BJ (cell line): Measurements from ENCODE around the gene NPM1. TPM values are rescaled to one million over a fixed set of nuclear protein-coding genes. Genes with fewer than 3 reads are reported as not detected.

Experiments used
- CTCF ChIA-PET: fragments of 350-600 bp; formaldehyde crosslinking; extraction: SDS; loops from one replicate; lab custom pipeline; 2021; ENCODE audit warnings: antibody characterized with exemption, inconsistent platforms; lab: Yijun Ruan, JAX
- POLR2A ChIA-PET: fragments of 300-600 bp; sonication (Branson Sonifier 250); formaldehyde crosslinking; extraction: SDS; loops from one replicate; lab custom pipeline; 2021; ENCODE audit warnings: antibody characterized with exemption; lab: Charles Lee
- DNase-seq: peaks from one replicate; pipeline ENCODE4 v3.0.0-alpha.2; 2011; ENCODE audit warnings: low read depth
- H3K27me3 ChIP-seq: 2 replicates; pipeline ENCODE4 v1.6.0; 2011; ENCODE audit warnings: low read length; ENCODE audit not compliant: control insufficient read depth, insufficient read depth
- H3K36me3 ChIP-seq: 2 replicates; pipeline ENCODE4 v1.5.1; 2011; ENCODE audit warnings: low read length; ENCODE audit not compliant: control insufficient read depth, insufficient read depth
- H3K4me3 ChIP-seq: 2 replicates; pipeline ENCODE4 v1.5.1; 2011; ENCODE audit warnings: low read depth, mild to moderate bottlenecking, control low read depth, low read length
- CTCF ChIP-seq: IDR thresholded peaks from 2 replicates; pipeline ENCODE4 v1.5.1; 2011; ENCODE audit warnings: low read depth, mild to moderate bottlenecking, control low read depth, inconsistent platforms, low read length, moderate library complexity; ENCODE audit not compliant: insufficient read depth
- polyA plus RNA-seq: library from polyadenylated mRNA; depleted of rRNA; stranded (reverse); fragments of >200 nt; gene quantifications from 2 replicates; pipeline ENCODE4 v1.2.3, GENCODE V29; 2011

NPM1 gene
- polyA plus RNA-seq, 1 experiment, result 2,997 TPM

- DNase-seq, result no peak
- no peak overlapping the region for H3K4me3 ChIP-seq
- H3K27me3 ChIP-seq, result no peaks in the 10 kb centered on the region
- no peaks in the 10 kb centered on the region for H3K36me3 ChIP-seq
- ChIA-PET CTCF (no interaction called here), POLR2A (no interaction called here)
- no peak for TF ChIP-seq CTCF
Observed at GRCh38 chr5:171432076-171432475, 44.4 kb downstream of the NPM1 start.

DNA sequence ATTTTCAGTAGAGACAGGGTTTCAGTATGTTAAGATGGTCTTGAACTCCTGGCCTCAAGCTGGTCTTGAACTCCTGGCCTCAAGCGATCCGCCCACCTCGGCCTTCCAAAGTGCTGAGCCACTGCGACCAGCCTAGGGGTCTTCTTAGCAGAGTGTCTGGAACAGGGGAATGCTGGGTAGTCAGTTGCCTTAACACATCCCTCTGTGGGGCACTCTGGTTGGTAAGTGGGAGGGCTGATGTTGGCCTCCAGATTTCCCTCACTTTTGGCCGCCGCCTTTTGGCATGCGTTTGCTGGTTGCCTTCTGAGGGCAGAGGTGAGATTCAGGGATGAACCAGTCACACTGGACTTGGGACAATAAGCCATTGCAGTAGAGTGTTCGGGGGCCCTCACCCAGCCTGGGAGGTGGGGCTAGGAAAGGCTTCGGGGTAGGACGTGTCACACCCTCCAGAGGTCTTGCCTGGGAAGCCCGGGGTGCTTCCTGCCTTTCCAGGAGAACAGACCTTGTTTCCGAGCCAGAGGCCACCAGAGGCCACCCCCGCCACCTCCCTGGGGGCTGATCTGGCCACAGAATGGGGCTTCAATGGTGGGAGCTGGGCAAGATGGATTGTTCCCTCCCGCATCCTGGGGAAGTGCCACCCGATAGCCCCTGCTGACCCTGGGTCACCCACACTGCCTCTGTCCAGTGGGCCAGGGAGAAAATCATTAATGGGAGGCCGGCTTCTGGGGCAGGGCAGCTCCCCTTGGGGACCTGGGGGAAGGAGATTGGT lies 45.1 kb downstream of the NPM1 start:
- DNase-seq, result no peak
- POLR2A ChIA-PET, result no interaction called here
- Histone ChIP-seq H3K36me3 (no peaks in the 10 kb centered on the region), H3K27me3 (no peaks in the 10 kb centered on the region), H3K4me3 (no peak overlapping the region)
- CTCF ChIA-PET, result no interaction called here
- TF ChIP-seq CTCF, result no peak

DNA sequence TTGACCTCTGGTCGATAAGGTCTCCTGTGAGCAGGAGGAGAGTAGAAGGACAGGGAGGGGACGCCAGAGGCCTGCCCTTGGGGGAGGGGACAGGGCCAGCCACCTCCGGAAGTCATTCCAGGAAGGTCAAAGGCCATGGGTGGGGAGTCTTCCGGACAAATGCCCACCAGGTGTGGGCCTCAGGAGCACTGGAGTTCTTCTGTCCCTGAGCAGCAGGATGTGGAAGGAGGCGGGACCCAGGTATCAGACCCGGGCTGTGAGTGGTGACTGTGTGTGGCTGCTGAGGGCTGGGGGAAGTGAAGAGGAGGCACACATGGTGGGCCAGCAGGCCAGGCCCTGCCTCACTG lies 45.7 kb downstream of the NPM1 start:
- ChIA-PET POLR2A (no interaction called here), CTCF (interaction anchor here (1.2 kb wide), 1 partner anchor 15 kb away, joined by 5 read pairs; the partner anchor contains the start of gene FGF18)
- no peak for TF ChIP-seq CTCF
- H3K27me3 ChIP-seq, result no peaks in the 10 kb centered on the region
- no peaks in the 10 kb centered on the region for H3K36me3 ChIP-seq
- H3K4me3 ChIP-seq, result no peak overlapping the region
- DNase-seq, result no peak

- Histone ChIP-seq H3K27me3 (no peaks in the 10 kb centered on the region), H3K36me3 (no peaks in the 10 kb centered on the region), H3K4me3 (no peak overlapping the region)
- ChIA-PET POLR2A (no interaction called here), CTCF (interaction anchor here (1.2 to 2.2 kb wide), 2 partner anchors 14 to 16 kb away, joined by 5 to 6 read pairs; partner anchors contain the start of gene FGF18)
- no peak for TF ChIP-seq CTCF
- no peak for DNase-seq
Observed at GRCh38 chr5:171433982-171434676, 46.5 kb downstream of the NPM1 start.

- TF ChIP-seq CTCF, result no peak
- ChIA-PET POLR2A (no interaction called here), CTCF (interaction anchor here (2.2 kb wide), 1 partner anchor 14 kb away, joined by 6 read pairs; no protein-coding TSS in a partner anchor)
- H3K27me3 ChIP-seq, result no peaks in the 10 kb centered on the region
- no peak overlapping the region for H3K4me3 ChIP-seq
- H3K36me3 ChIP-seq, result no peaks in the 10 kb centered on the region
- no peak for DNase-seq
Observed at GRCh38 chr5:171434874-171435273, 47.2 kb downstream of the NPM1 start.
